Measurements from ENCODE around the gene OXER1.

The OXER1 gene

GRCh38 chr2:42764096-42764495 is at the start of gene OXER1:
Gene OXER1, minus strand, starts transcription at chr2:42764135. Its CDS starts 73 bp downstream, at chr2:42764062.
- no peak for DNase-seq

DNA sequence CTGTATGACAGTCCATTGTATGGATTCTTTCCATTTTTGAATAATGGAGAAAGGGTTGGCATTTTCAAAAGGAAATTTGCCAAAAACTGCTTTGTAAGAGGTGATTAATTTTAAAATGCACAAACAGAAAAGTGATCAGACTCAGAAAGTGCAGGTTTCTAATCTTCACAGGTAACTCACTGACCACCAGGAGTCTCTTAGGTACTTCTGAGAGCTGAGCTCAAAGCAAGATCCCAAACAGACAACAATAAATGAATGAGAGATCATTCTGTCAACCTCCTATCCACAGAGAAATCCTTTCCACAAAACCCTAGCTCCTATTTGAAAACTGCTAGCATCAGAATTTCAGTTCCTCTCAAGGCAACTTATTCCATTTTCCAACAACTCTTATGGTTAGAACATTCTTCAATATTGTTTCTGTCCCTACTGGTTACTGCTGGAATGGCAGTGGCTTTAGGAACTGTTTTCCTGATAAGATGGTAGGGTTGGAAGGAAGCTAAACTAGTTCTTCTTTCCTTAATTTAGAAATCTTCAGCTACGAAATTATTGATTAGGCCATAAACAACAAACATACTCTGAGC is 49.1 kb upstream of the OXER1 start:
- DNase-seq: no peak

GRCh38 chr2:42810971-42811811 is 47.3 kb upstream of the OXER1 start:
- DNase-seq: peak; percentile 29 to 45

- DNase-seq: peak; percentile 92 to 94
Measured at GRCh38 chr2:42810121-42810970, 46.4 kb upstream of the OXER1 start.

- DNase-seq: no peak
Measured at GRCh38 chr2:42809819-42810120, 45.8 kb upstream of the OXER1 start.

- no peak for DNase-seq
Measured at GRCh38 chr2:42809131-42809818, 45.3 kb upstream of the OXER1 start.

GRCh38 chr2:42808301-42808700 is 44.4 kb upstream of the OXER1 start:
- no peak for DNase-seq

DNA sequence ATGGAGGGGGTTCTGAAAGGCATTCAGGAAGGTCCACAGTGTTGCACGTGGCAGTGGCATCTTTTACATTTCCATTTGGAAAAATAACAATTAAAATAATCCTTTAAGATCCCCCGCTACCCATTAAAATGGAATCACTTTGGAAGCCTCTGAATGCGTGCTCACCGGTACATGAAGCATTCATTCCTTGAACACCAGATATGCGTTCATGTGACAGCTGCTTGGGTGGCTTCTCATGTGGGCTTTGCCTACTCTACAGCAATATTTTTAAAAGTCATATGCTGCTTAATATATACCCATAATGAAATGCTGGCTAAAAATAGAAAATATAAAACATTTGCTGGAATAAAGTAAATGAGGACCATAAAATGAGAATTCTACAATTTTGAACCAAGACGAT is 42.9 kb upstream of the OXER1 start:
- DNase-seq: no peak

GRCh38 chr2:42804891-42805290 is 41.0 kb upstream of the OXER1 start:
- DNase-seq: no peak

DNA sequence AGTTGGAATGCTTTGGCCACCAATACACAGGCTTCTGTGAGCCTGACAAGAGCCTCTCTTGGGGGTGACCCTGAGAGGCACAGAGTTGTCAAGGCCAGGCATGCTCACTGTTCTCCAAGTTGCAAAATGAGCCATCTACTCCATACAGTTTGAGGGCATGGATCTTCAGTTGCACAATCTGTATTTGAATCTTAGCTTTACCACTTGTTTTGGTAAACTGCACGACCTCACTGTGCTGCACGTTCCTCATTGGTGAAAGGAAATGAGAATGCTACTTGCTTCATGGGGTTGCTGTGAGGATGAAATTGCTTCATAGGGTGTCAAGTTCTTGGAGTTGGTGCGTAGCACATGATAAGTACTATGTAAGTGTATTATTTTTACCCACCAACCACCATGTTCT is 40.4 kb upstream of the OXER1 start:
- DNase-seq: no peak

- no peak for DNase-seq
Measured at GRCh38 chr2:42802150-42802549, 38.2 kb upstream of the OXER1 start.

DNA sequence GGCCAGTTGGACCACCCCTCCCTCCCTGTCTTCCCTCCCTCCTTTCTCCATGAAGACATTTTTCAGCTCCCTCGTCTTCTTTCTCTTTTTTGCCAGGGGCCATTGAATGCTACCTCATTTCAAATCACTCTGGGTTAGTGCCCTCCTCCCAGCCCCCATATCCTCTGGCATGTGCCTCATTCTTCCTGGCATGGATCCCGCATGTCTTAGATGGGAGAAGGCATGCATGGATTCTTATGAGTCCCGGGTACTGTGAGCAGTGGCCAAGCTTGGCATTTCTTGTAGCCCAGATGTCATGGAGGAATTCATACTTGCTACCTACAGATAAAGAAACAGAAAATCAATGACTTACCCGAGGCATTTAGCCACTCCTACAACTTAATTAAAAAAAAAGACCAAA is 37.4 kb upstream of the OXER1 start:
- no peak for DNase-seq

DNA sequence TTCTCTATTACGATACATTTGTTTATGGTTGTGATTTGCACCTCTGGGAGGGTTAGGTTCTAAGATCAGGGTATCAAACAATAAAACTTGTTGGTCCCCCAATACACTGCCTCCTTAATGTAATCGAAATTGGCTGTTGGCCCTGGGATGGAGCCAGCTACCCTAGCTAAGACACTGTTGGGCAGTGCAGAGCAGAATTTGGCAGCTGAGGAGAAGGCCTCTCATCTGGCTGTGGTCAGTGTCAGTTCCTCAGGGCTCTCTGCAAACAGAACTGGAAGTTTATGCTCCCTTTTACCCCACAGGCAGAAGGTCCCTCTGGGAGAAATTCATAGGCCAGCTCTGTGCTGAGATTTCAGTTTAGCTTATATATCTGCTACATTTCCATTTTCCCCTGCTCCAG is 37.0 kb upstream of the OXER1 start:
- no peak for DNase-seq

DNA sequence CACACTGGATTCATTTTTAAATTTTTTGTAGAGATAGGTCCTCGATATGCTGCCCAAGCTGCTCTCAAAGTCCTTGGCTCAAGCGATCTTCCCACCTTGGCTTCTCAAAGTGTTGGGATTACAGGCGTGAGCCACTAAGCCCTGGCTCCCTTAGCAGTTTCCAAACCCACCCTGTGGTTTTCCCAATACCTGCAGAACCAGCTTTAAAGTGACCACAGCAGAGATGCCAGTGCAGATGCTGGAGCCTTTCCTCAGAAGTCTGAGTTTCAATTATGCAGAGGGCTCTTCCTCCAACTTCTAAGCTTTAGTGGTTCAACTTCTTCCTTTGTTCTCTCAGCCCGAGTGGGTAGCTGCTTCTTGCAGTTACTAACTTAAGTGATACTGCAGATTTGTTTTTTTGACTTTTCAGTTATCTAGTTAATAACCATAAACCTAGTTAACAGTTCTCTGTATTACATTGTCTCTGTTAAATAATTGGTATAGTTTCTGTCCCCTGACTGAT is 36.6 kb upstream of the OXER1 start:
- no peak for DNase-seq

GRCh38 chr2:42799881-42800280 is 35.9 kb upstream of the OXER1 start:
- no peak for DNase-seq

DNA sequence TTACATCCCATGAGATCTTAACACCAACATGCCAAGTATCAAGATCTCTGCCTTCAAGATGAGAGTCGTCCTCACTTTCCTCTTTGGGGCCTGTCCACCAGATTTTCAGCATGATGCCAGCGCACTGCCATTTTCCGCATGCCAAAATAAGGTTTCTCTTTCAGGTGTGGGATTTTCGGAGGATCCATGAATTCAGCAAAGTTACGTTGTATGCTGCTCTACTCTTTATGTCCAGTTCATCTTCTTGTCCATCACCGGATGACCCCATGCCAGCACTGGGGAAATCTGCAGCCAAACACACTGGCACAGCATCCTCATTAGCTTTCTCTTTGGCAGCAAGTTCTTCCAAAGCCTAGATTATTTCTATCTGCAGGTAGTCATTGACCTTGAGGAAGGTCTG is 33.3 kb upstream of the OXER1 start:
- no peak for DNase-seq

DNA sequence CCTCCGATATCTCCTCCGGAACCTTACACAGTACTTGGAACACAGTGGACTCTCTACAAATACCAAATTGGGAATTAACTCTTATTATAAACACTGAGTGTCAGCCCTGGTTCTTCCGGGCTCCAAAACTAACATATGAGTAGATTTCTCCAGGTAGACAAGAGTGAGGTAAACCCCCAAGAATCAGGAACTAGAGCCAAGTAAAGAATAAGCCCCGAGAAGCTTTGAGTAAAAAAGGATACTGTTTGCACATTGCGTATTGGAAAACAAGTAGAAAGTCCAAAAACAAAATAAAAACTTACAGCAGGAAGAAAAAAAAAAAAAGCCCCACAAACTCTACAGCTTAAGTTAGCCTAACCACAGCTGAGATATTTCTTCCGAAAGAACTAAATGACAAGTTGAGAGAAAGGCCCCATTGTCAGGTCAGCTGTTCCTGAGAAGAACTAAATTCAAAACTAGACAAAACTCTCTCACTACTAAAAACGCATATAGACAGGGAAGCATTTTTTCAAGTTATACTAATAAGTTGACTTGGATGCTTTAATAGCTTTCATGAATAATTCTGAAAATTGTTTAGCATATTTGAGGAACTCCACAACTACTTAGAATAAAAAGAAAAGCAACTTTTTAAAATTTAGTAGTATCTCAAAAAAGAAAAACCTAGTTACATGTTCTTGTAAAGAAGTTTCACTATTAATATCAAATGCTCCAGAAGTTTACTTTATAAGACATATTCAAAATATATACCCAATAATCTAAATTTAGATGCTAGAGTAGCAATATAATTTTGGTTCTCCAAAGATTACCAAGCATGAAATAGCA is 32.7 kb upstream of the OXER1 start:
- no peak for DNase-seq

DNA sequence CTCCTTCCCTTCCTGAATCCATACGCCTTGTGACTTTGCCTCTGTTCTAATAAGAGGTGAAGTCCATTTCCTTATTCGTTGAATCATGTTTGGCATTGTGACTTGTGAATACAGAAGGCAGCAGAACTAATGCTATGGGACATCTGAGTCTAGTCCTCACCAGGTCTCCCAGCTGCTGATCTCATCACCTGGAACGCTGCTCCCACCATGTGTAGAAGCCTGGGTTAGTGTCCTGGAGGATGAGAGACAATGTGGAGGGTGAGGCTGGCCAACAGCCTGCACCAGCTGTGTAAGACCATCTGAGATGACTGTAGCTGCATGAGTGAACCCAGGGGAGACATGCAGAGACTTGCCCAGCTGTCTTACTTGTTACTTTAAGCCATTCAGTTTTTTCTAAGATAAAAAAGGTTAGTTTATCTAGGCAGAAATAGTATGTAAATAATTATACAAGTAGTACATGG is 31.9 kb upstream of the OXER1 start:
- no peak for DNase-seq

GRCh38 chr2:42795275-42795674 is 31.3 kb upstream of the OXER1 start:
- DNase-seq: no peak

DNA sequence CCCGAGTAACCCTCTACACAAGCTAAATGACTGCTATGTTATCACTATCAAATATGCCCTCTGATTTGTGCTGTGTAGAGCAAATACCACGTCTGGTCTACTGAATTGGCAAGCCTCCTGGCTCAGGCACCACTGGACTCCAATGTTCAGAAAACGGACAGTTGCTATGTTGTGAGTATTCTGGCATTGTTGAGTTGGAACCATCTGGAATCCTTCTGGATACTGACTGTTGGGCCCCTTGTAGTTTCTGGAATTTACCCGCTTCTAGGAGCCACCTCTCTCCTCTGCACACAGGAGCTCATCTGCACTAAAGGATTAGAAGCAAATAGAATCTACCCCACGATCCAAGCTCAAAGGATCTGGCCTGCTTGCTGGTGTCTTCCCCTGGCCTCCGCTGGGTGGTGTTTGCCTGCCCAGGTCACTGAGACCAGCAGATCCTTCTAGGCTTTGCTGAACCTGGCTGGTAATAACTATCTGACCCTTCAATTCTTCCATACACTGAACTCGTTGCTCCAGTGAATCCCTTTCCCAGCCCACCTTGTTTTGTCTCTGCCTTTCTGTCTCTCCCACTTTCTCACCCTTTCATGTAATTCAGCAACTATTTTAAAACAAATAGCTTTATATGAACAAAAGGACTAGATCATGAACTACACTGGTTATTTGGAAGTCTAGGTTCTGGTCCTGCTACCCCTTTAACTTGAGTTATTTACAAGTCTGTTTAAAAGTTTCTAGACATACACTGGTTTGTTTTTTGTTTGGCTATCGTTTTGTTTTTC is 30.5 kb upstream of the OXER1 start:
- no peak for DNase-seq

Data from stimulated activated CD4-positive, alpha-beta T cell treated with anti-CD3 and anti-CD28 coated beads, Interleukin-4, amount 100 ng/mL, for 4 hours (primary cell).